Activated T-helper 1 cell treated with anti-CD3 and anti-CD28 coated beads, Interleukin-12 subunit alpha, Interleukin-12 subunit beta, Interleukin-2, Interleukin-4 antibody, amounts not matched to agents 30 ng/mL and 10 ng/mL and 1 ng/mL, durations not matched to agents 14 hours and 24 hours and 36 hours (primary cell): ENCODE results near the gene PDIA2. TPM values are rescaled to one million over a fixed set of nuclear protein-coding genes. Genes with fewer than 3 reads are reported as not detected.
"Not testable (repeated sequence)": the region's sequence is repeated elsewhere in the genome, so short reads cannot be mapped to it uniquely, and the experiment has no call there.

Source experiments
- DNase-seq: peaks from one replicate; pipeline ENCODE4 v3.0.0; 2021; ENCODE audit warnings: low spot score
- H3K27ac Mint-ChIP-seq: one replicate; pipeline ENCODE4 v1.8.0; 2021; ENCODE audit warnings: mild to moderate bottlenecking, mixed read lengths
- H3K27me3 Mint-ChIP-seq: one replicate; pipeline ENCODE4 v1.8.0; 2022; ENCODE audit warnings: mild to moderate bottlenecking, moderate library complexity, mixed read lengths; ENCODE audit not compliant: insufficient read depth
- H3K36me3 Mint-ChIP-seq: one replicate; pipeline ENCODE4 v1.8.0; 2021; ENCODE audit warnings: low read depth, mixed read lengths
- H3K4me1 Mint-ChIP-seq: one replicate; pipeline ENCODE4 v1.8.0; 2021; ENCODE audit warnings: low read depth, mixed read lengths
- H3K4me3 Mint-ChIP-seq: one replicate; pipeline ENCODE4 v1.8.0; 2021; ENCODE audit warnings: mild to moderate bottlenecking, moderate library complexity, mixed read lengths
- H3K9me3 Mint-ChIP-seq: one replicate; pipeline ENCODE4 v1.8.0; 2021; ENCODE audit warnings: mixed read lengths
- intact Hi-C: fragments of 100-400 bp; cut with micrococcal nuclease; formaldehyde crosslinking; loops from one replicate; pipeline ENCODE4 v1.15.1; 2024
- total RNA-seq: library from RNA; stranded (reverse); gene quantifications from 2 replicates; pipeline ENCODE4 v1.2.3, GENCODE V29; 2022

The PDIA2 gene
- total RNA-seq, 1 donor from 2014 or later = not detected

DNA sequence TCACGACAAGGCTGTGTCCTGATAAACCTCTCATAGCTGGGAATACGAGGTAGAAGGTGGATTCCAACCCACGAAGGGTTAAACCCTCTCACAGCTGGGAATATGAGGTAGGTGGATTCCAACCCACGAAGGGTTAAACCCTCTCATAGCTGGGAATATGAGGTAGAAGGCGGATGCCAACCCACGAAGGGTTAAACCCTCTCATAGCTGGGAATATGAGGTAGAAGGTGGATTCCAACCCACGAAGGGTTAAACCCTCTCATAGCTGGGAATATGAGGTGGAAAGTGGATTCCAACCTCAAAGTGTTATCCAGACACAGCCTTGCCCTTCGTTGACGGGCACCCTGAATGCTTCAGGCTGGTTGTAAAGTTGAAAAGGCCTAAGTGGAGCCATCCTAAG lies 38.6 kb downstream of the PDIA2 start:
- H3K36me3 Mint-ChIP-seq = peaks cover 9% of the 10 kb centered on the region
- H3K9me3 Mint-ChIP-seq = no peaks in the 10 kb centered on the region
- no peak overlapping the region for H3K4me3 Mint-ChIP-seq
- intact Hi-C loops = no loop called here
- no peak for DNase-seq
- no peak overlapping the region for H3K27ac Mint-ChIP-seq
- peaks cover 4% of the 10 kb centered on the region for H3K27me3 Mint-ChIP-seq
- H3K4me1 Mint-ChIP-seq = peaks cover 36% of the 10 kb centered on the region

DNA sequence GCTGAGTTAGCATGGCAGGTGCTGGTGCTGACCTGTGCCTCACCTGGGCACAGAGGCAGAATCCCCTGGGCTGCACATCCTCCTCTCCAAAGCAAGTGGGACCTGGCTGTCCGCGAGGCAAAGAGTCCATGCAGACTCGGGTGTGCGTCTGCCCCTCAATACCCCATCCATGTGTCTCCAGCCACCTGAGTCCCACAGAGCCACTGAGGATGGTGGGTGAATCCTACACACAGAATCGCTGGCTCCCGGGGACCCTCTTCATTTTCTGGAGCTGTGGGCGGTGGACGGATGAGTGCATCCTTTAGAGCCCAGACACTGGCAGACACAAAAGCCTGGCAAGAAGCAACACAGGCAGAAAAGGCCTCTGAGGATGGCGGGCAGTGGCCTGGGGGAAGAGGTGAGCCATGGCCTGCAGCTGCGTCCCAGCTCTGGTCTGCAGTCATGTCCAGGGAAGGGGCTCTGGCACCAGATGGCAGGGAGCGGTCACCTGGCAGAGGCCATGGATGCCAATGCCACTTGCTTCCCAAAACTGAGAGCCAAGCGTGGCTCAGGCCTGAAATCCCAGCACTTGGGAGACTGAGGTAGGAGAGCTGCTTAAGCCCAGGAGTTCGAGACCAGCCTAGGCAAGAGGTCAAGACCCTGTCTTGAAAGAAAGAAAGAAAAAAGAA lies 39.6 kb downstream of the PDIA2 start:
- H3K9me3 Mint-ChIP-seq = no peaks in the 10 kb centered on the region
- H3K4me1 Mint-ChIP-seq = peaks cover 40% of the 10 kb centered on the region
- peaks cover 8% of the 10 kb centered on the region for H3K36me3 Mint-ChIP-seq
- no peak overlapping the region for H3K4me3 Mint-ChIP-seq
- H3K27ac Mint-ChIP-seq = no peak overlapping the region
- intact Hi-C loops = no loop called here
- peaks cover 4% of the 10 kb centered on the region for H3K27me3 Mint-ChIP-seq
- DNase-seq = no peak

DNA sequence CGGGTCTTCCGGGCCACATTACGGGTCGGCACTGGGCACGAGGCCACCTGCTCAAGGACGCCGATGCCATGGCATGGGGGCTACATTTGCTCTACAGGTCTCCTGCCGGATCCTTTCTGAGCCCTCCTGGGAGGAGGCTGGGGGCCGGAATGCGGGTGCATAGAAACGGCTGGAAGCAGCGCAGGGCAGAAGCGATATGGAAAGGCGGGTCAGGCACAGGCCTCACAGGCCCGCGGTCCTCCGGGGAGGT lies 41.2 kb downstream of the PDIA2 start:
- no peaks in the 10 kb centered on the region for H3K9me3 Mint-ChIP-seq
- H3K27me3 Mint-ChIP-seq = peaks cover 3% of the 10 kb centered on the region
- intact Hi-C loops = no loop called here
- no peak overlapping the region for H3K4me3 Mint-ChIP-seq
- H3K27ac Mint-ChIP-seq = no peak overlapping the region
- H3K36me3 Mint-ChIP-seq = peaks cover 3% of the 10 kb centered on the region
- H3K4me1 Mint-ChIP-seq = peaks cover 38% of the 10 kb centered on the region
- DNase-seq = no peak

DNA sequence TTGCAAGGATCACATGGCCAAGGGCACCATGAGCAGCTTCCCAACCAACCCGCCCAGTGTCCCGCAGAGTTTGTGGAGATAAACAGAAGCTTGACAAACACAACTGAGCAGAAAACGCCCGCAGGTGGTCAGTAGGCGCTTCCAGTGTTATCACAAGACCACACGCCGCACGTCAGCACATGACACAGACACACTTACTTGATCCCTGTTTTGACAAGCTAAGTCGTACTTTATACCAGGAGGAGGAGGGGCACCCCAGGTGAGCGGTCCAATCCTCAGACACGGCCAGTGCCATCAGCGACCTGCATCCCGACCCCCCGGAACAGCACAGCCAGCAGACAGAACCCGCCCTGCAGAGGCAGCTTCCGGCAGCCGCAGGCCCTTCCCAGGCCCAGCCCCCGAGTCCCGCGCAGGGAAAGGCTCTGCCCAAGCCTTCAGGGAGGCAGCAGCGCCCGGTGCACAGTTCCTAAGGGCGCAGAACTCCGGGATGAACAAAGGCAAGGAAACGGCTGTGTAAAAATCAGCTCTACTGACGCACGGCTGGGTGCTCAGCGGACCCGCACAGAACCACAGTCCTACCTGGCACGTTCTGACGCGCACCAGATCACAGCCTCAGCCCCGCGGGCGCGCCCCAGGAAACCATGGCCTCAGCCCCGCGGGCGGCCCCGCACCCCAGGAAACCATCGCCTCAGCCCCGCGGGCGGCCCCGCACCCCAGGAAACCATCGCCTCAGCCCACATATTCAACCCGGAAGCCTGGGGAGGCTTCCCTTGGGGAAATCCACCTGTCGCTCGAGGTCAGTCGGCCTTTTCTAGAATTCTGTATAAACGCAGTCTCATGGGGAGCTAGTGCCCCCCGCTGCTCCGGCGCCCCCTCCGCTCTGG lies 41.7 kb downstream of the PDIA2 start:
- Mint-ChIP-seq H3K4me1 (peaks cover 36% of the 10 kb centered on the region), H3K27me3 (peaks cover 2% of the 10 kb centered on the region), H3K4me3 (peak overlapping the region; percentile 56), H3K9me3 (no peaks in the 10 kb centered on the region), H3K36me3 (peaks cover 2% of the 10 kb centered on the region), H3K27ac (no peak overlapping the region)
- DNase-seq = peak; percentile 62
- intact Hi-C loops = no loop called here

DNA sequence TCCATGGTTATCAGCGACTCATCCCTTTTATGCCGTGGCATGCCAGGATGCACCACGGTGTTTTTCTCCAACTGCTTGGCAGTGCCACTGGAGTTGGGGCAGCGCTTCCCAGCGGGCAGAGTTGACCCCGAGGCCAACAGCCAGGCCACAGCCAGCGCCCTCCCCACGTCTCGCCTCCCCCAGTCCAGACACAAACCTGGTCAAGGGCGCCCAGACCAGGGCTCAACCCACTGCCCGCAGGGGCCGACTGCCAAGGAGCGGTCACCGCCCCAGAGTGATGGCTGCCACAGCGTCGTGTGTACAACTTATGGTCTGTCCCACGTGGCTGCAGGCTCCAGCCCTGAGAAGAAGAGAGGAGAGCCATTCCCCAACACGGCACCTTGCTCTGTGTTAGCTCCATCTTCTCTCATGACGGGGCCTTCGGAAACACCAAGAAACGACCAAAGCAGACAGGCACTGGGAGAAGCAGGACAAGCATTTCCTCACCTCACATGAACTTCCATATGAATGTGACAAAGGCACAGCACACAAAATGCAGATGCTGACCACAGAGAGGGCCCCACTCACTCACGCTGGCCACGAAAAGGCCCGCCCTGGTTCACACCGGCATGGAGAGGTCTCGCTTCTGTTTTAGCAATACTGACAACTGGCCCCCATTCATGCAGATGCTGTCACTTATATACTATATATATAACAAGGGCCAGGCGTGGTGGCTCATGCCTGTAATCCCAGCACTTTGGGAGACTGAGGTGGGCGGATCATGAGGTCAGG lies 42.6 kb downstream of the PDIA2 start:
- H3K9me3 Mint-ChIP-seq = no peaks in the 10 kb centered on the region
- H3K27ac Mint-ChIP-seq = no peak overlapping the region
- H3K27me3 Mint-ChIP-seq = peaks cover 2% of the 10 kb centered on the region
- H3K4me1 Mint-ChIP-seq = peaks cover 34% of the 10 kb centered on the region
- no peaks in the 10 kb centered on the region for H3K36me3 Mint-ChIP-seq
- intact Hi-C loops = no loop called here
- no peak for DNase-seq
- H3K4me3 Mint-ChIP-seq = peak overlapping the region; percentile 56

DNA sequence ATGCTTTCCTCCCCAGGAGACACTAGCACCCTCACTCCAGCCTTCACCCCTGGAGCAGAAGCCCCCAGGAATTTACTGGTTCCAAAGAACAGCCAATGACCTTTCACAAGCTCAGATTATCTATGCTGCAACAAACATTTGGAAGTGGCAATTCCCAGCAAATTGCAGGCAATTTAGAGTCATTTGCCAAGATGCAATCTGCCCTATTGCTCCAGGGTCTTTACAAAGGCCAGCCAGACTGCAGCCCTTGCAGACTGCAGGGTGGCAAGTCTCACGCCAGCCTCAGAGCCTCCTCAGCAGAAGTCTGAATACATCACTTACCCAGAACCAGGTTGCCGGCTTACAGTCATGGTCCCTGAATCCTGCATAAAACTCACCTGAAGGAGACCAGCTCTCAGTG lies 47.8 kb downstream of the PDIA2 start:
- no peaks in the 10 kb centered on the region for H3K9me3 Mint-ChIP-seq
- no peak for DNase-seq
- no peaks in the 10 kb centered on the region for H3K27me3 Mint-ChIP-seq
- no peaks in the 10 kb centered on the region for H3K36me3 Mint-ChIP-seq
- intact Hi-C loops = no loop called here
- H3K4me3 Mint-ChIP-seq = no peak overlapping the region
- peaks cover 26% of the 10 kb centered on the region for H3K4me1 Mint-ChIP-seq
- no peak overlapping the region for H3K27ac Mint-ChIP-seq

DNA sequence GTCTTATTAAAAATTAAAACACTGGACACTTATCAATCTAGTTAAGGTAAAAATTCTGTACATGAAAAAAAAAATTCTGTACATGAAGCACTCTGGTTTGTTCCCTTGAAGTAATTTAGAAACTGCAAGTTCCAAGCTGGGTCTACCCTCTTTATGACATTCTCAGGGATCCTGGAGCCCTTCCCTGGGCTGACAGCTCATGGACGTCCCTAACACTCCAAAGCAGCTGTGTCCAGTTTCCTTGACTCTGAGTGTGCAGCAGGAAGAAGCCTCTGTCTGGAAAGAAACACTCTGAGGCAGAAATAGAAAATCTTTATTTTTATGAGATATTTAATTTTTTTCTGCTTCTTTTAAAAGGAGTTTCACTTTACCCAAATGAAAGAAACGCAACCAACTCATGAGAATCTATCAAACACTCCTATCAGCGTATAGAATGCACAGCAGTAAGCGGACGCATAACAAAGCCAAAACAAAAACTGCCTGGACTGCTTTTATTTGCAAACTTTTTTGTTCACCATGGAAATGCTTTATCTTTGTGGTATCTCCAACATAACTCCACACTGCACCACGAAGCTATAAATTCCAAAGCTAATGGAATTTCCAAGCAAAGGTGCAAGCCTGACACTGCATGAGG lies 48.3 kb downstream of the PDIA2 start:
- peaks cover 25% of the 10 kb centered on the region for H3K4me1 Mint-ChIP-seq

DNA sequence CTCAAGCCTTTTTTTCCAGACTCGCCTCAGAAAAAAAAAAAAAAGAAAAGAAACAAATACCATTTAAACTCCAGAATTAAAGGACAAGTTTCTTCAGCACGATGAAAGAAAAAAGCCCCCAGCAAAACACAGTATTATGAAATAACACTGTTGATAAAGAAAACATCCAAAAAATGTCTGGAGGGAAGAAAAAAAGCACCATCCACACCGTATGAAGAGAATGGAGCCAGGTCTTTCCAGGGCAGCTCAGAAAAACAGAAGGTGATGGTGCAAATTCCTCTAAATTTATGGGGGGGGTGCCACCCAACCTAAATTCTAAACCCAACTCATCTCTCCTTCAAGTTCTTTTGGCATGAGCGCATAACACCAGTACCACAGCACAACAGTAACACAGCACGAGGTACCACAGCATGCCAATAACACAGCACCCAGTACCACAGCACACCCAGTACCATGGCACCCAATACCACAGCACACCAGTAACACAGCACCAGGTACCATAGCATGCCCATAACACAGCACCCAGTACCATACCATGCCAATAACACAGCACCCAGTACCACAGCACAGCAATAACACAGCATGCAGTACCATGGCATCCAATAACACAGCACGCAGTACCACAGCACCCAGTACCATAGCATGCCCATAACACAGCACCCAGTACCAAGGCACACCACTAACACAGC lies 50.6 kb downstream of the PDIA2 start:
- H3K4me1 Mint-ChIP-seq = peaks cover 18% of the 10 kb centered on the region
- intact Hi-C loops = no loop called here
- H3K9me3 Mint-ChIP-seq = no peaks in the 10 kb centered on the region
- H3K27me3 Mint-ChIP-seq = no peaks in the 10 kb centered on the region
- no peak overlapping the region for H3K4me3 Mint-ChIP-seq
- no peak overlapping the region for H3K27ac Mint-ChIP-seq
- no peaks in the 10 kb centered on the region for H3K36me3 Mint-ChIP-seq
- DNase-seq = no peak

More for the DNA sequence above, 48.3 kb downstream of the PDIA2 start:
- H3K27me3 Mint-ChIP-seq, intact Hi-C loops, H3K36me3 Mint-ChIP-seq, H3K4me3 Mint-ChIP-seq, H3K9me3 Mint-ChIP-seq, H3K27ac Mint-ChIP-seq, DNase-seq: not testable (repeated sequence)

DNA sequence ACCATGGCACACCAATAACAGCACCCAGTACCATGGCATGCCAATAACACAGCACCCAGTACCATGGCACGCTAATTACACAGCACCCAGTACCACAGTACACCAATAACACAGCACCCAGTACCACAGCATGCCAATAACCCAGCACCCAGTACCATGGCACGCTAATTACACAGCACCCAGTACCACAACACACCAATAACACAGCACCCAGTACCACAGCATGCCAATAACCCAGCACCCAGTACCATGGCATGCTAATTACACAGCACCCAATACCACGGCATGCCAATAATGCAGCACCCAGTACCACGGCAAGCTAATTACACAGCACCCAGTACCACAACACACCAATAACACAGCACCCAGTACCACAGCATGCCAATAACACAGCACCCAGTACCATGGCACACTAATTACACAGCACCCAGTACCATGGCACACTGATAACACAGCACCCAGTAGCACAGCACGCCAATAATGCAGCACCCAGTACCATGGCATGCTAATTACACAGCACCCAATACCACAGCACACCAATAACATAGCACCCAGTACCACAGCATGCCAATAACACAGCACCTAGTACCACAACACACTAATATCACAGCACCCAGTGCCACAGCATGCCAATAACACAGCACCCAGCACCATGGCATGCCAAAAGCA lies 51.3 kb downstream of the PDIA2 start:
- H3K4me3 Mint-ChIP-seq, H3K27ac Mint-ChIP-seq, DNase-seq, H3K36me3 Mint-ChIP-seq, H3K27me3 Mint-ChIP-seq, H3K9me3 Mint-ChIP-seq, intact Hi-C loops: not testable (repeated sequence)
- peaks cover 18% of the 10 kb centered on the region for H3K4me1 Mint-ChIP-seq

DNA sequence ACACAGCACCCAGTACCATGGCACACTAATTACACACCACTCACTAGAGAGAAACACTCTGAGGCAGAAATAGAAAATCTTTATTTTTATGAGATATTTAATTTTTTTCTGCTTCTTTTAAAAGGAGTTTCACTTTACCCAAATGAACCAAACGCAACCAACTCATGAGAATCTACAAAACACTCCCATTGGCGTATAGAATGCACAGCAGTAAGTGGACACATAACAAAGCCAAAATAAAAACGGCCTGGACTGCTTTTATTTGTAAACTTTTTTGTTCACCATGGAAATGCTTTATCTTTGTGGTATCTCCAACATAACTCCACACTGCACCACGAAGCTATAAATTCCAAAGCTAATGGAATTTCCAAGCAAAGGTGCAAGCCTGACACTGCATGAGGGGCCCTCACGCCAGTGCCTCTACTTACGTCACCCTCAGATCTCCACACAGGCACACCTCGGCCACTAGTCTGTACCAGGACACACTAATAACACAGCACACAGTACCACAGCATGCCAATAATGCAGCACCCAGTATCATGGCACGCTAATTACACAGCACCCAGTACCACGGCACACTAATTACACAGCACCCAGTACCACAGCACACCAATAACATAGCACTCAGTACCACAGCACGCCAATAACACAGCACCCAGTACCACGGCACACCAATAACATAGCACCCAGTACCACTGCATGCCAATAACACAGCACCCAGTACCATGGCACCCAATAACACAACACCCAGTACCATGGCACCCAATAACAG lies 52.1 kb downstream of the PDIA2 start:
- DNase-seq, H3K36me3 Mint-ChIP-seq, H3K4me3 Mint-ChIP-seq, H3K9me3 Mint-ChIP-seq, intact Hi-C loops, H3K27me3 Mint-ChIP-seq, H3K27ac Mint-ChIP-seq: not testable (repeated sequence)
- peaks cover 24% of the 10 kb centered on the region for H3K4me1 Mint-ChIP-seq

DNA sequence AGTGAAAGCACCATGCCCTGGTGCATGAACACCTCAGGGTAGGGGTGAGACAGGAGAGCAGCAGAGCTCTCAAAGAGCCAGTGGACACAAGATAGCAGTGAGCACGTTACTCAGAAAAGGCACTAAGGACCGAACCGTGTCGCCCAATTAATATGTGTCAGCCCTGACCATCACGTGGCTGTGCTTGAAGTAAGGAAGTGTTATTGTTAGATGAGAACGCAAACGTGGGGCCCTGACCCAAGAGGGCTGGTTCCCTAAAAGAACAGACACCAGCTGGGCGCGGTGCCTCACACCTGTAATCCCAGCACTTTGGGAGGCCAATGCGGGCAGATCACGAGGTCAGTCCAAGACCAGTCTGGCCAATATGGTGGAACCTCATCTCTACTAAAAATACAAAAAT lies 53.3 kb downstream of the PDIA2 start:
- Mint-ChIP-seq H3K36me3 (no peaks in the 10 kb centered on the region), H3K4me1 (peaks cover 15% of the 10 kb centered on the region), H3K27ac (no peak overlapping the region), H3K4me3 (no peak overlapping the region), H3K9me3 (no peaks in the 10 kb centered on the region), H3K27me3 (no peaks in the 10 kb centered on the region)
- intact Hi-C loops = no loop called here
- DNase-seq = no peak
